NCI-H524 (cell line): Measurements from ENCODE around the gene ATP9A.
"Not testable (repeated sequence)": the region's sequence is repeated elsewhere in the genome, so short reads cannot be mapped to it uniquely, and the experiment has no call there.

ENCODE experiments used
- DNase-seq, 2 experiments: peaks; one replicate each; lab custom pipeline; 2025; lab: John Stamatoyannopoulos, UW

Gene ATP9A

DNA sequence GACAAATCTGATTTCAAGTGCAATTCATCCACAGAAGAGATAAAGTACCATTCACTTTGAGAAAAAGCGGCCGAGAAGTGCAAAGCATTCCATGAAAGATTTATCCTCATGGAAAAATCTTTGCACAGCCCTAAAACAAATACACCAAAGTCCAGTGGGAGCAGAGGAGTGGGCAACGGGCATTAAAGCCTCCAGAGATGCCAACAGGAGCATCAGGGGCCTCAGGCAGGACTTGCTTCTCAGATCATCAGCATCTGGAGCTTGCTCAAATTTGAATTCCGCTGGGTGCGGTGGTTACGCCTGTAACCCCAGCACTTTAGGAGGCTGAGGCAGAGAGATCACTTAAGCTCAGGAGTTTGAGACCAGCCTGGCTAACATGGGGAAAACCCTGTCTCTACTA is 115.0 kb downstream of the ATP9A start:
- DNase-seq: no peak

DNA sequence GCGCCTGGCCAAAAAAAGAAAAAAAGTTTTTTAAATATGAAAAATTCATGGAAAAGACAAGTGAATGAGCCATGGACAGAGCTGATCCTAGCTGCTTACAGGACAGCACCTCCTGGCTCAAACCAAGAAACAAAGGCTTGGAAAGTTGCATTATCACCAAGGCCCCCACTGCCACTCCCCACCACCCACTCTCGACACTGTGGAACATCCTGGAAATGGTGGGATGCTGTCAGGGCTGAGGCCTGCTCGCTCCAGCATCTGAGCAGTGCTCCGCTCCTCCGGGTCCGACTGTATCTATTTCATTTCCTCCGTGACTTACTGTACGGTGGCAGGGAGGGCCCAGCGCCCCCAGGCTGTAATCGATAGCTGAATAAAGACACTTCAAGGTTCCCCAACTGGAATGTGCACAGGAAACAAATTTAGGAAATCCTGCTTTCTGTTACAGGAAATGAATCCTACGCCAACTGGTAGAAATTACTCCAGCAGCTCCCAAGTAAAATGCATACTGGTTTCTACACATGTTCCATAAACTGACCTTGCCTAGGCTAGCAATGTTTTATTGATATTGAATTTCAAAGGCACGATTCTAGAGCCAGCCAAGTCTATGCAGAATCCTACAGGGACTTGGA is 116.2 kb downstream of the ATP9A start:
- no peak for DNase-seq

DNA sequence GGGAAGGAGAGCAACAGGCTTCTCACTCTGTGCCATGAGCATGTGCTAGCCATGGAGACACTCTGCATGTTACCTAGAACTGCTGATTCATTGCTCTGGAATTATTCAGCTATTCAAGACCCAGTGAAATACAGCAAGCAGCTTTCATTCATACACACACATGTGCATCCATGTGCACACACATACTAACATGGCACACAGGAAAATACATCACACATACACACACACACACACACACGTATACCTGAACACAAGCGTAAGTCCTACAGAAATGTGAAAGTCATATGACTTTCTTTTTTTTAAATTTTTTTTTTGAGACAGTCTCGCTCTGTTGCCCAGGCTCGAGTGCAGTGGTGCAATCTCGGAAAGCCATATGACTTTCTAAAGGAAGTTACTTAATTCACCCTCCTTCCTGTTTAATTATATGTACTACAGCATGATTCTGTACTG is 117.5 kb downstream of the ATP9A start:
- DNase-seq: no peak

DNA sequence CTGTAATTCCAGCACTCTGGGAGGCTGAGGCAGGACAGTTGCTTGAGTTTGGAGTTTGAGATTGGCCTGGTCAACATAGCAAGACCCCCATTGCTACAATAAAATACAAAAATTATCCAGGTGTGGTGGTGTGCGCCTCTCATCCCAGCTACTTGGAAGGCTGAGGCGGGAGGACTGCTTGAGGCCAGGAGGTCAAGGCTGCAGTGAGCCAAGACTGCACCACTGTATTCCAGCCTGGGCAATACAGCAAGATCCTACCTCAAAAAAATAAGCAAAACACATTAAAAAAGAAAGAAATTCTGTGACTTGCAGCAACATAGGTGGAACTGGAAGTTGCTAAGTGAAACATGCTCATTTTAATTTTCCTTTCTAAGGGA is 119.6 kb downstream of the ATP9A start:
- DNase-seq: no peak

DNA sequence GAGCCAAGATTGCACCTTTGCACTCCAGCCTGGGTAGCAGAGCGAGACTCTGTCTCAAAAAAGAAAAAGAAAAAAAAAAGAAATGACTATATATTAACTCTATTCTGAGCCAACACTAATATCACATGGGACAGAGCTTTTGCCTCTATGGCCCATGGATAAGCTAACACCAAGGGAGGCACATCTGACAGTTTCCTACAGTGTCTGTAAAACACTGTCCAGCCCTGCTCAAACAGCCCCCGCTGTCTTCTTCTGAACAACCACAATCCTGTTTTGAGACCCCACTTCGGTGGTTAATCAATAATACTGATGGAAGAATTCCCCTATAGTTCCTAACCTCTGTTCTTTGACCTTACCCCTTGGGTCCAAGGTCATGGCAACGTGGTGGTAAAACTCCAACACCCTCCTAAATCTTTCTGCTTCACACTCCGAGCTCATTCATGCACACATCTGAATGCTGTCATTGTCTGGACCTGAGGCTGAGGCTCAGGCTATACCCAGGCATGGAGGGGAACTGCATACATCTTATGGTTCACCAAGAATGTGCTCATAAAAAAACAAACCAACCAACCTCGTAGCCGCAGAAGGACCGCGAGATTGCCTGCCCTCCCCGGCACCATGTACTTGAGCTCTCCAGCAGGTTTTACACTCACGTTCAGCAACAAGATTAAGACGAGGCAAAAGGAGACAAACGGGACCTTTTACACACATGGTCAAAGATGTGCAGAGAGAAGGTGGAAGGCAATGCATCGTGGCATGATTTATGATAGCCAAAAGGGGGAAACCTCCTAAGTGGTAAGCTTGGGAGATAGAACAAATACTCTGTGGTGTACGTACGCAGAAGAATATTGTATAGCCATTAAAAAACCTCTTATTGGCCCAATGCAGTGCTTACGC is 120.3 kb downstream of the ATP9A start:
- DNase-seq: no peak

DNA sequence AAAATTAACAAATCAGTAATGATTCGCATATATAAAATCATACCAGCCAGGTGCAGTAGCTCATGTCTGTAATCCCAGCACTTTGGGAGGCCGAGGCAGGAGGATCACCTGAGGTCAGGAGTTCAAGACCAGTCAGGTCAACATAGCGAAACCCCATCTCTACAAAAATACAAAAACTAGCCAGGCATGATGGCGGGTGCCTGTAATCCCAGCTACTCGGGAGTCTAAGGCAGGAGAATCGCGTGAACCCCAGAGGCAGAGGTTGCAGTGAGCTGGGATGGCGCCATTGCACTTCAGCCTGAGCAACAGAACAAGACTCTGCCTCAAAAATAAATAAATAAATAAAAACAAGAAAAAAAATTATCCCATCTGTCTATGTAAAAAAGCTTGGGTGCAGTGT is 124.4 kb downstream of the ATP9A start:
- not testable (repeated sequence) for DNase-seq

DNA sequence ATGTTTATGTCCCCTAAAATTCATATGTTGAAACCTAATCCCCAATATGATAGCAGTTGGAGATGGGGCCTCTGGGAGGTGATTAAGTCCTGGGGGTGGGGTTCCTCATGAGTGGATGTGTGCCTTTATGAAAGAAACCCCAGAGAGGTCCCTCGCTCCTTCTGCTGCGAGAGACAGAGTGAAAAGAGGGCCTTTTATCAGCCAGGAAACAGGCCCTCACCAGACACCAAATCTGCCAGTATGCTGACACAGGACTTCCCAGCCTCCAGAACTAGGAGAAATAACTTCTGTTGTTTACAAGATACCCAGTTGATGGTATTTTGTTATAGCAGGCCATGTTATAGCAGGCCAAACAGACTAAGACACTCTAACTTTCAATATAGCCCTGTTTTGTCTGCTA is 124.8 kb downstream of the ATP9A start:
- DNase-seq: no peak

DNA sequence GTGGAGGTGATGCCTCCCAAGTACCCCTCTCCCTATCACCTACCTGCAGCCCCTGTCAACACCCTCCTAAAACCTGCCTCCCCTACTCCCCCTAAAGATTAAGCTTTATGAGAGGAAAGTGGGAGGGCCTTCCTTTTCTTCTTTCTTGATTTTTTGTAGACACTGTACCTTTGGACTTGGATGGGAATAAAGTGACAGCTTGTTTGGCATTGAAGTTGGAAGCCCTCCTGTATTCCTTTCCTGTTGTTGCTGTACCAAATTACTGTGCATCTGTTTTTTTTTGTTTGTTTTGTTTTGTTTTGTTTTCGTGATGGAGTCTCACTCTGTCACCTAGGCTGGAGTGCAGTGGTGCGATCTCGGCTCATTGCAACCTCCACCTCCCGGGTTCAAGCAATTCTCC is 126.3 kb downstream of the ATP9A start:
- DNase-seq: no peak

DNA sequence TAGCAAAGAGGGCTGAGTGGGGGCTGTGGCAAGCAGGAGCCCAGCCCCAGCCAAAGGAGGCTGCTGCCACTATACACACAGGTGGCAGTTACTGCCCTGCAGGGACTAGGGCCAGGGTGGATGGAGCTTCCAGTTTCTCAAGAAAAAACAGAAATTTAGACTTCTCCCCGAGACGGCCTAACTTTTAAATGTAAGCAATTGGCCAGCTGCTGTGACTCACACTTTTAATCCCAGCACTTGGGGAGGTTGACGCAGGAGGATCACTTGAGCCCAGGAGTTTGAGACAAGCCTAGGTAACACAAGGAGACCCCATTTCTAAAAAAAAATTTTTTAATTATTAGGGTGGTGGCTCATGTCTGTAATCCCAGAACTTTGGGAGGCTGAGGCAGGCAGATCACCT is 127.4 kb downstream of the ATP9A start:
- DNase-seq: no peak

DNA sequence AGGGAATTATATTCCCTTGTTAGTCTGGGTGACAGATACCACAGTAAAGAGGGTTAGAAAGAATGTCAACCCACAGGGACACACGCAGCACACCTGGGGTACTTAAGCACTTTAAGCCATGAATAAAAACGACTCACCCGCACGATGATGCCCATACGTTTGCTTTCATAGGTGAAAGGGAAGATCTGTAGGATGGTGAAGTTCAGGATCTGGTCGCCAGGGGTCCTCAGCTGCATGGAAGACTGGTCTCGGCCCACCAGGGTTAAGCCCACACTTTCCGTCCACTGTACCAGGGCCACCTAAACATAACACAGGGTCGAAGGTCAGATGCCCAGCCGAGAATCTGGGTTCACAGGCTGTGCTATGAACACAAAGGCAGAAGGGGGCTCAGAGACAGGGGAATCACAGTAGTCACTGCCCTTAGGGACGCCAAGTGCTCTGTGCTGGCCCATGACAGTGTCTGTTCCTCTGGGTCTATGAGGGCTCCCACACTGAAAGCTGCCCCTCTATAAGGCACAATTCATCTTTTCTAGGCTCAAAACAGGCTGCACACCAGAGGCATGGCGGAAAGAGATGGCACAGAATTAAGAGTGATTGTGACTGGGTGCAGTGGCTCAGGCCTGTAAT is 128.9 kb downstream of the ATP9A start:
- peak; percentile 4 to 56 for DNase-seq

DNA sequence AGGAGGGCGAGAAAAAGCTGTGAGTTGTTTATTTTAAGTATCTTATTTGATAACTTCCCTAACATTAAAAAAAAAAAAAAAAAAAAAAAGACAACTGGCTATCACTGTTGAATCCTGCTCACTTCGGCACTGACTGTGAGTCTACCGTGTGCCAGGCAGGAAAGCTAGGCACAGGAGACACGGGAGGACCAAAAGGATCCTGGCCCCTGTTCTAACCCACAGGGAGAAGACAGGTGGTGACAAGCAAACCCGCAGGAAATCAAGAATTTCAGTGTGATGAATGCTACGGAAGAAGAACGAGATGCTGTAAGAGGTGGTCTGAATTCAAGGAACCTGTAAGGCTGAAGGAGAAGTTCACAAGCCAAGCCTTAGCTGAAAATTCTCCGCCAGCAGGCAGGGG is 130.9 kb downstream of the ATP9A start:
- no peak for DNase-seq

DNA sequence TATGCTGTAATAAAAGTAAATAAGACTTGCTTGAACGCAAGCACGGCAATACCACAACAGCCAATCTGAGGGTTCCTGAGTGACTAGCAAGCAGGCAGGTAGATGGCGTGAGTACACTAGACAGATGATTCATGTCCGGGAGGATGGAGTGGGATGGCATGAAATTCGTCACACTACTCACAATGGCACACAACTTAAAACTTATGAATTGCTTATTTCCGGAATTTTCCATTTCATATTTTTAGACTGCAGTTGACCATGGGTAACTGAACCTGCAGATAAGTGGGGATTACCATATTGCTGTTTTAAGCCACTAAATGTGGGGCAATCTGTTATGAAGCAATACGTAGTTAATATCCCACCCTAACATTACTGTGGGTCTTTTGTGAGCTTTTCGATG is 132.1 kb downstream of the ATP9A start:
- DNase-seq: no peak

DNA sequence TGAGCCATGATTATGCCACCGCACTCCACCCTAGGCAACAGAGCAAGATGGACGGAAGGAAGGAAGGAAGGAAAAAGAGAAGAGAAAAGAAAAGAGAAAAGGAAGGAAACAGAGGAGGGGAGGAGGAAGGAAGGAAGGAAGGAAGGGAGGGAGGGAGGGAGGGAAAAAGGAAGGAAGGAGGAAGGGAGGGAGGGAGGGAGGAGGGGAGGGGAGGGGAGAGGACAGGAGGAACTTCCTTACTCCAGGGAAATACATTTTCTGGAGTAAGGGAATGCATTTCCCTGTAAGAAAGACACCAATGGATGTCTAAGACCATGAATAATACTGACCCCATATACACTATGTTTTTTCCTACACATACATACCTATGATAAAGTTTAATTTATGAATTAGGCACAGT is 132.5 kb downstream of the ATP9A start:
- DNase-seq: no peak

DNA sequence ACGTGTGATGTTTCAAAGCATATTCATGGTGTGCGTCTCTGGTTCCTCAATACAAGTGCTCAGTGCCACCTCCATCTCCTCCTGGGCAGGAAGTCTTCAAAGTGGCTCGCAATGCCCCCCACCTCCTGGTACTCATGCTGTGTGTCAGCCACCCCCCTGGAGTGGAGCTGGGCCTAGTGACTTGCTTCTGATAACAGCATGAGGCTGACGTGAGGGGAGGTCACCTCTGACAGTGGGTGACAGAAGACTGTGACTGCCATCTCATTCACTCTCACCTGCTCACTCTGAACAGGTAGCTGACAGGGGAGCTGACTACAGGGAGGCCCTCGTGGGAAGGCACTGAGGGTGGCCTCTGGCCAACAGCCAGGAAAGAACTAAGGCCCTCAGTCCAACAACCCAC is 133.3 kb downstream of the ATP9A start:
- no peak for DNase-seq

DNA sequence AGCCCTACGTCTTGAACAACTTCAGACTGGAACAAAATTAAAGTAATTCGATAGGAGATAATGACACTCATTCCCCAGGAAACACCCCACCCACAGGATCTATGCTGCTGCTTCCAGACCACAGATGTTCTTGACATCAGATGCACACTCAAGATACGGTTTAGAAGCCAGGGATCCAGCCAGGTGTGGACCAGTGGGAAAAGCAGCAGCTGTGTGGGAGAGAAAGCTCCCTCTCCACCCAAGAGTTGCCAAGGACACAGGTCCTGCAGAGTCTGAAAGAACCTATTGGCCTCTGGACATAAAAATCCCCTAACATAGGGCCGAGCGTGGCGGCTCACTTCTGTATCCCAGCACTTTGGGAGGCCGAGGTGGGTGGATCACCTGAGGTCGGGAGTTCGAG is 133.9 kb downstream of the ATP9A start:
- no peak for DNase-seq

DNA sequence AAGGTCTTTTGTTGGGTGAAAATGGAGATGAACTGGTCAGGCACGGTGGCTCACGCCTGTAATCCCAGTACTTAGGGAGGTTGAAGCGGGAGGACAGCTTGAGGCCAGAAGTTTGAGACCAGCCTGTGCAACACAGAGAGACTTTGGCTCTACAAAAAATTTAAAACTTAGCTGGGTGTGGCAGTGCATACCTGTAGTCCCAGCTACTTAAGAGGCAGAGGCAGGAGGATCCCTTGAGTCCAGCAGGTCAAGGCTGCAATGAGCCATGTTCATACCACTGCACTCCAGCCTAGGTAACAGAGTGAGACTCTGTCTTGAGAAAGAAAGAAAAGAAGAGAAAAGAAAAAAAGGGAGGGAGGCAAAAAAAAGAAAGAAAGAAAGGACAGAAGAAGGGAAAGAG is 134.8 kb downstream of the ATP9A start:
- no peak for DNase-seq

DNA sequence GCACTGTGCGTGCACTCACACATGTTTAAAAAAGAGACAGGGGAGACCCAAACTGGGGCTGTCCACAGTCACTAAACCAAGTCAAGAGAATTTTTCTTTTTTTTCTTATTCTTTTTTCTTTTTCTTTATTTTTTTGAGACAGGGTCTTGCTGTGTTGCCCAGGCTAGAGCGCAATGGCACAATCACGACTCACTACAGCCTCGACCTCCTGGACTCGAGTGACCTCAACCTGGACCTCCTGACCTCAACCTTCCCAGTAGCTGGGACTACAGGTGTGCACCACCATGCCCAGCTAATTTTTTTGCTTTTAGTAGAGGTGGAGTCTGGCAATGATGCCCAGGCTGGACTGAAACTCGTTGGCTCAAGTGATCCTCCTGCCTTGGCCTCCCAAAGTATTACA is 136.2 kb downstream of the ATP9A start:
- no peak for DNase-seq

DNA sequence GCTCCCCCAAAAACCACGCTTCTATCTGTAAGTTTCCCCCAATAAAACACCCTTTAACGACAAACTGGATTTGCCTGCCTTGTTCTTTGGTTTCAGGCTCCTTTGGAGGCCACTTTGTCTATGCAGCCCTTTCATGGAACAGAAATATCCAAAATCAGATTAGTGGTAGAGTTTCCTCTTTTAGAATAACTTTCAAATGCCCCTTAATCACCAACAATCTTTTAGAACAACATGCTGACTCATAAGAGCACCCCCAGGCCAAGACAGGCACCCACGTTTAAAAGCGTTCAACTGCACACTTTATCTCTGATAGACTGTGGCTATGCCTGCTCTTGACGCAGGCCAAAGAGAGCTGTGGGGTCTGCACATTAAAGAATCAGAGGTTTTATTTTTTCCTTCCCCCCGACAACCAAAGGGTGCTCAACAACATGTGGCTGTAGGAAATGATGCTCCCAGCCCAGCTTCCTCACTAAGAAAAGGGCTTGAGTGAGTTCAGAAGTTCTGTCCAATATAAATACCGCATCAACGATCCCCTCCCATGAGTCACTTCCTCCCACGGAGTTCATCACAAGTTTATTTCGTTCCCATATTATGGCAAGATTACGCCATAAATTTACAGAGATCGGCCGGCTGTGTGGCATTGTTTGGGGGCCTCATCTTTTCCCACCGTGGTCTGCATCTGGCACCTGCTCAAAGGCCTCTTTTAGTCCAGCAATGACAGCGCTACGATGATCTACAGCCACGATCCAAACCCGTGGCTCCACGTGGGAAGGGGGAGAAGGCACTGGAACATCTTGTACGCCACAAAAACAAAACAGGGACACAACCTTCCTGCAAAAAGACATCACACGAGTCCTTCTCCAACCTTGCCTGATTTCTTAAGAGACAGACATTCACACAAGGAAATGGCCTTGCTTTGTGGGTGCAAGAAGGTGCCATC is 136.9 kb downstream of the ATP9A start:
- DNase-seq: no peak

DNA sequence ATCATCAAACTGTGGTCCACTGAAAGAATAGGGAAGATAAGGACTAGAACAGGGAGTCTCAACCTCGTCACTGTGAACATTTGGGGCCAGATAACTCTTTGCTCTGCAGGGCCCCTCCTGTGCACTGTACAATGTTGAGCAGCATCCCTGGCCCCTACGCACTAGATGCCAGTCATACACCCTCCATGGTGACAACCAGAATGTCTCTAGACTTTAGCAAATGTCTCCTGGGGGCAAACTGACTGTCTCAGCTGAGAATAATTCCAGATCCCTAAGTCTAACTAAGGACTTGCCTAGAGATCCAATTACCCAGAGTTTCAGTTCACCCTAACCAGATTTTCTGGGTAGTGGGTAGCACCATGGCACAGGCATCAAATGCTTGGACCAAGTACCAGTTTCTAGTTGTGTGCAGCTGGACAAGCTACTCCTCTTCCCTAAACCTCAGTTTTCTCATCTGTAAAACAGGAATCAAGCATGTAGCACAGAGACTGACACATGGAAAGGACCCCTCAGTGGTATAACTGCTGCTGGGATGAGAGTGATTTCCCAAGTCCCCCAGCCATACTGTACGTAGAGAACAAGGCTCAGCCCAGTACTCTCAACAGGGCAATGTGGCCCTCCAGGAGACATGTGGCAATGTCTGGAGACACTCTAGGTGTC is 138.7 kb downstream of the ATP9A start:
- DNase-seq: no peak

DNA sequence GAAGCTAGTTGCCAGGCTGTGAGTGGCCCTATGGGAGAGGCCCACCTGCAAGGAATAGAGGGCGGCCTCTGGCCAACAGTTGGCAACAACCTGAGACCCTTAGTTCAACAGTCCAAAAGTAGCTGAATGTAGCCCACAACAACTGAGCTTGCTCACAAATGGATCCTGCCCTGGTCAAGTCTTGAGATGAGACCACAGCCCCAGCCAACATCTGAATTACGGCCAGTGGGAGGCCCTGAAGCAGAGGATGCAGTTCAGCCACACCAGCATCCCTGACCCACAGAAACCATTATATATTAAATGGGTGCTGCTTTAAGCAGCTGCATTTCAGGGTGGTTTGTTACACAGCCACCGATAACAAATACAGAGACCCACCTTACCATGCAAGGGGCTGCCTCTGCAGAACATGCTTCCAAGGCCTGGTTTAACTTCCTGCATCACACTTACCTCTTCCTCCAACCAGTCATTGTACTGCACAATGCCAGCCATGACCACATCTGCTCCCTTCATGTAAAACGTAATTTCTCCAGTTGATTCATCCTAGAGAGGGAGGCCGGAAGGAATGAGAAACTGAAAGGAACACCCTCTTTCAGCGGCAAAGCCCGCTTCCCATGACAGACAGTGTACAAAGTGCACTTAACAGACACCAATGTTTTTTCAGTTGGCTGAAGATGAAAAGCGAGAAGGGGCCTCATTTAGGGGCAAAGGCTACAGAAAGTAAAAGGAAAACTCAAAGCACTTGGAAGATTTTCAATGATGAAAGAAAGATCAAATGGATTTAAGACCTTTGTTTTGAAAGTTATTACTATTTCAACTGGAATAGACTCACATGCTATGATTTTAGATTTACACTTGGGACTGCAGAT is 139.4 kb downstream of the ATP9A start:
- no peak for DNase-seq

DNA sequence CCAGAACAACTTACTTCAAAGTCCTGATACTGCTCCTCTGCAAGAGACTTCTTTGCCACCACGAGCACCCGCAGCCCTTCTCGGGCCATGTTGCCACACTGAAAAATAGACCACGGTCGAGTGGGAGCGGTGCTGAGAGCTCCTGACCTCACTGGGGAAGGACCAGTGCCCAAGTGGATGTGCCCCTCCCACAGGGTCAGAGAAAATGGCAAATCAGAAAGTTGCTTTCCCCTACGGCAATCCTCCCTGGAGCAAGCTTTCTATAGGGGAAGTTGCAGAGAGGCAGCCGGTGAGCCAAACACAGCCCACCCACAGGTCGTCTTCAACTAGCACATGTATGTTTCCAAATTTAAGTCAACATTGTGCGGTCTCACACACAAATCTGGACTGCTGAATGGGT is 140.6 kb downstream of the ATP9A start:
- no peak for DNase-seq
